Right forelimb (tissue), 1 donor: ENCODE measurements around the gene SPAG7.

Experiments
- DNase-seq: peaks from one replicate; pipeline ENCODE4 v3.0.0-alpha.2; 2018

The SPAG7 gene

GRCh38 chr17:4967539-4968485, at the start of gene SPAG7:
TSS of gene SPAG7 (minus strand) at chr17:4967817. CDS start at chr17:4967804, 13 bp downstream.
- peak; percentile 99 for DNase-seq

GRCh38 chr17:5014357-5014756, 46.7 kb upstream of the SPAG7 start:
- no peak for DNase-seq

- no peak for DNase-seq
Measured at GRCh38 chr17:5011928-5012327, 44.3 kb upstream of the SPAG7 start.

- no peak for DNase-seq
Measured at GRCh38 chr17:5003214-5003867, 35.7 kb upstream of the SPAG7 start.

GRCh38 chr17:5002121-5002788, 34.6 kb upstream of the SPAG7 start:
- DNase-seq, result no peak

- no peak for DNase-seq
Measured at GRCh38 chr17:5000237-5000639, 32.6 kb upstream of the SPAG7 start.

GRCh38 chr17:4999430-5000093, 31.9 kb upstream of the SPAG7 start:
- no peak for DNase-seq

GRCh38 chr17:4998732-4999429, 31.3 kb upstream of the SPAG7 start:
- no peak for DNase-seq

- DNase-seq, result peak; percentile 75
Measured at GRCh38 chr17:4998027-4998731, 30.6 kb upstream of the SPAG7 start.

GRCh38 chr17:4997302-4998026, 29.8 kb upstream of the SPAG7 start, which contains the start of the genes INCA1 and KIF1C:
TSS of gene INCA1 (minus strand) at chr17:4997522. CDS start at chr17:4994437, 3,085 bp downstream.
TSS of gene KIF1C (plus strand) at chr17:4997950. CDS start at chr17:5000247, 2,297 bp downstream.
- DNase-seq, result peak; percentile 95

- DNase-seq, result no peak
Measured at GRCh38 chr17:4994081-4994595, 26.5 kb upstream of the SPAG7 start.

GRCh38 chr17:4987767-4988567, 20.4 kb upstream of the SPAG7 start:
- DNase-seq, result no peak

GRCh38 chr17:4986951-4987766, 19.5 kb upstream of the SPAG7 start, which contains the start of gene CAMTA2:
TSS of gene CAMTA2 (minus strand) at chr17:4987675. CDS start at chr17:4986222, 1,453 bp downstream.
- DNase-seq, result peak; percentile 90

GRCh38 chr17:4986403-4986802, 18.8 kb upstream of the SPAG7 start:
- no peak for DNase-seq

- no peak for DNase-seq
Measured at GRCh38 chr17:4982305-4982704, 14.7 kb upstream of the SPAG7 start.

GRCh38 chr17:4980644-4981216, 13.1 kb upstream of the SPAG7 start:
- DNase-seq, result peak; percentile 57

GRCh38 chr17:4978726-4979125, 11.1 kb upstream of the SPAG7 start:
- no peak for DNase-seq

- no peak for DNase-seq
Measured at GRCh38 chr17:4974115-4974670, 6.6 kb upstream of the SPAG7 start.
